Upper lobe of right lung (tissue), 1 donor: Measurements from ENCODE around the gene CLEC1B. TPM values are rescaled to one million over a fixed set of nuclear protein-coding genes. Genes with fewer than 3 reads are reported as not detected.

ENCODE experiments used
- ATAC-seq: fragments of 200-7000 bp; cut with Tn5 transposase; one replicate; pipeline ENCODE4 v1.9.1; 2020; ENCODE audit warnings: mild to moderate bottlenecking, moderate library complexity
- DNase-seq: peaks from one replicate; pipeline ENCODE4 v3.0.0-alpha.2; 2020
- H3K27ac ChIP-seq: fragments of 200-600 bp; one replicate; pipeline ENCODE4 v1.8.0; 2022
- H3K27me3 ChIP-seq: fragments of 200-600 bp; one replicate; pipeline ENCODE4 v1.8.0; 2022; ENCODE audit warnings: mild to moderate bottlenecking
- H3K36me3 ChIP-seq: fragments of 200-600 bp; one replicate; pipeline ENCODE4 v1.8.0; 2022
- H3K4me1 ChIP-seq: fragments of 200-600 bp; one replicate; pipeline ENCODE4 v1.8.0; 2022
- H3K4me3 ChIP-seq: fragments of 200-600 bp; one replicate; pipeline ENCODE4 v1.8.0; 2022; ENCODE audit warnings: mild to moderate bottlenecking
- H3K9me3 ChIP-seq: fragments of 200-600 bp; one replicate; pipeline ENCODE4 v1.8.0; 2022
- CTCF ChIP-seq: fragments of 200-600 bp; IDR thresholded peaks from one replicate; pipeline ENCODE4 v1.8.0; 2022; ENCODE audit warnings: antibody characterized with exemption
- intact Hi-C: fragments of 100-400 bp; cut with DNase I; formaldehyde crosslinking; loops from one replicate; pipeline ENCODE4 v1.11.0; 2022
- total RNA-seq: library from RNA; stranded (reverse); fragmentation: NEBNext Ultra II Directional; extraction: Animal tissue kit (Norgen Biotek cat#: 25700); gene quantifications from one replicate; pipeline ENCODE4 v1.2.1, GENCODE V29; 2021
- donor health status: DM: no; HTN: yes; CAD: no; lungs with severe emphysema.

CLEC1B gene
- total RNA-seq, 1 donor from 2014 or later = not detected

GRCh38 chr12:9947674-9948073, 51.2 kb downstream of the CLEC1B start:
- no peak for TF ChIP-seq CTCF
- Histone ChIP-seq H3K36me3 (no peaks in the 10 kb centered on the region), H3K4me1 (no peaks in the 10 kb centered on the region), H3K27ac (no peak overlapping the region), H3K4me3 (no peak overlapping the region), H3K9me3 (no peaks in the 10 kb centered on the region), H3K27me3 (no peaks in the 10 kb centered on the region)
- intact Hi-C loops = no loop called here
- ATAC-seq (peak; percentile 45), DNase-seq (no peak)

GRCh38 chr12:9944391-9944790, 54.5 kb downstream of the CLEC1B start:
- no peak for TF ChIP-seq CTCF
- Histone ChIP-seq H3K9me3 (no peaks in the 10 kb centered on the region), H3K4me1 (no peaks in the 10 kb centered on the region), H3K36me3 (no peaks in the 10 kb centered on the region), H3K27me3 (no peaks in the 10 kb centered on the region), H3K4me3 (no peak overlapping the region), H3K27ac (no peak overlapping the region)
- ATAC-seq (peak; percentile 27), DNase-seq (no peak)
- intact Hi-C loops = no loop called here

DNA sequence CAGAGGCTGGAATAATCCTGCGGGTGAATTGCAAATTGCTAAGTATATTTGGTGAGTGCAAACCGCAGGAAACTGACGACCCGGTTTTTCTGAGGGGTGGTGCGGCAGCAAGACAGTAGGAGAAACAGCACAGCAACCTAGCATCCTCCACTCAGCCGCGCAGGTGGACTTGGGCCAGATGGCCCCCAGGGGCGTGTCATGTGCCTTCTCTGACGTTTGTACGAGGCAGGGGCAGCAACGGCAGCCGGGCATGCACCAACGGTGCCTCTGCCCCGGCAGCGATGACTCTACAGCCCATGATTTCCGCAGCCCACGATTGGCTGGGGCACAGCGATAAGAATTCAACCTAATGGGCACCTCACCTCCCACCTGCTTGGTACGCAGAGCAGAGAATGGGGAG, 55.7 kb downstream of the CLEC1B start:
- no peak for ATAC-seq

More for the DNA sequence above, 55.7 kb downstream of the CLEC1B start:
- intact Hi-C loops = no loop called here
- DNase-seq = no peak
- Histone ChIP-seq H3K4me3 (no peak overlapping the region), H3K36me3 (no peaks in the 10 kb centered on the region), H3K27me3 (no peaks in the 10 kb centered on the region), H3K27ac (no peak overlapping the region), H3K4me1 (no peaks in the 10 kb centered on the region), H3K9me3 (no peaks in the 10 kb centered on the region)
- TF ChIP-seq CTCF = no peak

Other genes with a start within 250 kb of the CLEC1B start
- gene CD69, start 238.2 kb downstream of the CLEC1B start, total RNA-seq = 14.5 TPM
- 2.7 TPM for gene KLRF1, start 171.6 kb downstream of the CLEC1B start, total RNA-seq
- 24.6 TPM for gene CLEC2B, start 129.8 kb downstream of the CLEC1B start, total RNA-seq
- gene KLRF2, start 117.6 kb downstream of the CLEC1B start, total RNA-seq = not detected
- gene CLEC2A, start 66.8 kb downstream of the CLEC1B start, total RNA-seq = not detected
- 43.4 TPM for gene CLEC12A, start 27.7 kb downstream of the CLEC1B start, total RNA-seq
- gene CLEC12B, start 11.5 kb upstream of the CLEC1B start, total RNA-seq = 1.4 TPM
- 0.43 TPM for gene CLEC9A, start 31.6 kb upstream of the CLEC1B start, total RNA-seq
- gene CLEC1A, start 99.9 kb upstream of the CLEC1B start, total RNA-seq = 15.0 TPM
- 51.1 TPM for gene CLEC7A, start 131.1 kb upstream of the CLEC1B start, total RNA-seq
- gene OLR1, start 173.0 kb upstream of the CLEC1B start, total RNA-seq = 96.1 TPM
- gene TMEM52B, start 179.9 kb upstream of the CLEC1B start, total RNA-seq = 2.3 TPM
- gene GABARAPL1, start 213.8 kb upstream of the CLEC1B start, total RNA-seq = 114 TPM